SK-N-SH (cell line): ENCODE results near the gene GTF2F2. TPM values are rescaled to one million over a fixed set of nuclear protein-coding genes. Genes with fewer than 3 reads are reported as not detected.

Experiments used
- CTCF ChIA-PET: fragments of 300-600, 350-600 bp; formaldehyde crosslinking; extraction: SDS; loops from one replicate; lab custom pipeline; 2021; lab: Yijun Ruan, JAX
- POLR2A ChIA-PET: fragments of 350-600 bp; sonication (Branson Sonifier 250); formaldehyde crosslinking; extraction: SDS; loops from one replicate; lab custom pipeline; 2020; ENCODE audit warnings: antibody characterized with exemption, inconsistent platforms; lab: Yijun Ruan, JAX
- DNase-seq: peaks from one replicate; pipeline ENCODE4 v3.0.0; 2012
- H2AFZ ChIP-seq: fragments of 200-600 bp; sonication (generic); 2 replicates; pipeline ENCODE4 v1.8.1; 2016; ENCODE audit warnings: antibody characterized with exemption, mild to moderate bottlenecking, low read depth
- H3F3A ChIP-seq: fragments of 200-600 bp; sonication (generic); replicated peaks from 2 replicates; pipeline ENCODE3; 2016; ENCODE audit warnings: antibody characterized with exemption, mild to moderate bottlenecking; ENCODE audit not compliant: insufficient read depth
- H3K27ac ChIP-seq, 2 experiments: fragments of 200-500 bp in 1 of 2; fragments of 200-600 bp in 1 of 2; sonication (Bioruptor generic) in 1 of 2; sonication (generic), shearing (Covaris generic) in 1 of 2; 2 replicates each; pipeline versions ENCODE4 v1.5.1 to v1.6.1; 2014 to 2016; ENCODE audit warnings: low read depth in 2 of 2, inconsistent platforms in 1 of 2, low read length in 1 of 2, mild to moderate bottlenecking in 1 of 2, mixed read lengths in 1 of 2
- H3K27me3 ChIP-seq: fragments of 200-600 bp; sonication (generic), shearing (Covaris generic); 2 replicates; pipeline ENCODE4 v1.6.1; 2016; ENCODE audit warnings: mixed run types; ENCODE audit not compliant: insufficient read depth
- H3K36me3 ChIP-seq, 2 experiments: fragments of 200-500 bp in 1 of 2; fragments of 200-600 bp in 1 of 2; sonication (Bioruptor generic) in 1 of 2; sonication (generic) in 1 of 2; replicated peaks in 1 of 2; 2 replicates each; pipeline versions ENCODE3 to v1.5.1; 2014 to 2016; ENCODE audit warnings: low read length in 1 of 2, mild to moderate bottlenecking in 1 of 2; ENCODE audit not compliant: insufficient read depth in 2 of 2, control insufficient read depth in 1 of 2
- H3K4me1 ChIP-seq, 2 experiments: fragments of 200-500 bp in 1 of 2; fragments of 200-600 bp in 1 of 2; sonication (Bioruptor generic) in 1 of 2; sonication (generic), shearing (Covaris generic) in 1 of 2; 2 replicates each; pipeline versions ENCODE4 v1.5.1 to v1.6.1; 2014 to 2016; ENCODE audit warnings: low read depth in 1 of 2, low read length in 1 of 2, mixed run types in 1 of 2; ENCODE audit not compliant: insufficient read depth in 2 of 2, control insufficient read depth in 1 of 2
- H3K4me2 ChIP-seq: fragments of 200-600 bp; sonication (generic), shearing (Covaris generic); 2 replicates; pipeline ENCODE4 v1.6.1; 2017; ENCODE audit warnings: mixed run types
- H3K4me3 ChIP-seq, 2 experiments: fragments of 200-500 bp in 1 of 2; fragments of 200-600 bp in 1 of 2; sonication (Bioruptor generic) in 1 of 2; sonication (generic), shearing (Covaris generic) in 1 of 2; 2 replicates each; pipeline versions ENCODE4 v1.5.1 to v1.8.1; 2014 to 2016; ENCODE audit warnings: low read depth in 2 of 2, inconsistent platforms in 1 of 2, low read length in 1 of 2, mild to moderate bottlenecking in 1 of 2, mixed read lengths in 1 of 2, moderate library complexity in 1 of 2
- H3K79me2 ChIP-seq: fragments of 200-600 bp; sonication (generic); 2 replicates; pipeline ENCODE4 v1.8.1; 2017; ENCODE audit warnings: mild to moderate bottlenecking; ENCODE audit not compliant: insufficient read depth
- H3K9ac ChIP-seq: fragments of 200-600 bp; sonication (generic); 2 replicates; pipeline ENCODE4 v1.6.1; 2017; ENCODE audit warnings: mixed run types
- H3K9me2 ChIP-seq: fragments of 200-600 bp; sonication (generic); 2 replicates; pipeline ENCODE4 v1.6.1; 2017; ENCODE audit warnings: mixed run types
- H3K9me3 ChIP-seq: fragments of 200-600 bp; sonication (generic); 2 replicates; pipeline ENCODE4 v1.6.1; 2017; ENCODE audit warnings: mixed run types, mild to moderate bottlenecking, moderate library complexity
- H4K20me1 ChIP-seq: fragments of 200-600 bp; sonication (generic); 2 replicates; pipeline ENCODE4 v1.6.1; 2017; ENCODE audit warnings: mild to moderate bottlenecking, mixed run types; ENCODE audit not compliant: insufficient read depth
- CHD2 ChIP-seq: fragments of 150-350 bp; IDR thresholded peaks from 2 replicates; pipeline ENCODE4 v1.6.1; 2018; ENCODE audit warnings: low read length; ENCODE audit not compliant: partially characterized antibody
- CTCF ChIP-seq: fragments of 200-600 bp; sonication (generic); IDR thresholded peaks from 2 replicates; pipeline ENCODE4 v1.6.1; 2017; ENCODE audit warnings: antibody characterized with exemption, mild to moderate bottlenecking, moderate library complexity
- FOSL2 ChIP-seq: IDR thresholded peaks from 2 replicates; pipeline ENCODE4 v1.4.0; 2012; ENCODE audit warnings: low read depth, mild to moderate bottlenecking, moderate library complexity, borderline replicate concordance
- GABPA ChIP-seq: IDR thresholded peaks from 2 replicates; pipeline ENCODE4 v1.4.0; 2012; ENCODE audit warnings: low read depth, mild to moderate bottlenecking
- GATA2 ChIP-seq: sonication (generic); formaldehyde crosslinking; IDR thresholded peaks from 2 replicates; pipeline ENCODE4 v1.5.0; 2020; ENCODE audit warnings: mild to moderate bottlenecking, missing genetic modification reagents
- IRF3 ChIP-seq: fragments of 150-350 bp; IDR thresholded peaks from 2 replicates; pipeline ENCODE4 v1.6.1; 2016; ENCODE audit warnings: mild to moderate bottlenecking, low read depth, low read length
- MAX ChIP-seq: IDR thresholded peaks from 2 replicates; pipeline ENCODE4 v1.4.0; 2012; ENCODE audit warnings: low read depth
- MEF2A ChIP-seq: IDR thresholded peaks from 2 replicates; pipeline ENCODE4 v1.4.0; 2012; ENCODE audit warnings: low read depth, borderline replicate concordance
- MXI1 ChIP-seq: IDR thresholded peaks from 2 replicates; pipeline ENCODE4 v1.6.1; 2012; ENCODE audit warnings: mild to moderate bottlenecking, low read depth, low read length, improper control_type of control experiment
- PBX3 ChIP-seq: IDR thresholded peaks from 2 replicates; pipeline ENCODE4; 2012
- RAD21 ChIP-seq: IDR thresholded peaks from 2 replicates; pipeline ENCODE4 v1.6.1; 2012; ENCODE audit warnings: mild to moderate bottlenecking, low read length
- RCOR1 ChIP-seq: fragments of 150-350 bp; IDR thresholded peaks from 2 replicates; pipeline ENCODE4 v1.6.1; 2017; ENCODE audit warnings: antibody characterized with exemption, low read length
- RXRA ChIP-seq: IDR thresholded peaks from 2 replicates; pipeline ENCODE4 v1.4.0; 2012; ENCODE audit warnings: low read depth, mild to moderate bottlenecking, borderline replicate concordance
- SMC3 ChIP-seq: IDR thresholded peaks from 2 replicates; pipeline ENCODE4 v1.6.1; 2012; ENCODE audit warnings: low read depth, low read length, improper control_type of control experiment
- TCF12 ChIP-seq: IDR thresholded peaks from 2 replicates; pipeline ENCODE4 v1.4.0; 2012
- TEAD4 ChIP-seq: IDR thresholded peaks from 2 replicates; pipeline ENCODE4 v1.4.0; 2012; ENCODE audit warnings: mild to moderate bottlenecking, borderline replicate concordance; ENCODE audit not compliant: insufficient read depth
- USF2 ChIP-seq: fragments of 150-350 bp; IDR thresholded peaks from 2 replicates; pipeline ENCODE4 v1.6.1; 2017; ENCODE audit warnings: antibody characterized with exemption, low read length, low read depth, borderline replicate concordance
- YY1 ChIP-seq: IDR thresholded peaks from 2 replicates; pipeline ENCODE4 v1.4.0; 2012; ENCODE audit warnings: low read depth, mild to moderate bottlenecking
- ZBTB33 ChIP-seq: IDR thresholded peaks from 2 replicates; pipeline ENCODE4 v1.4.0; 2012; ENCODE audit warnings: low read depth, borderline replicate concordance
- WGBS: methylation state at CpG from one replicate; pipeline ENCODE4 v1.1.6; 2017; ENCODE audit warnings: low lambda C conversion rate; 5-methylcytosine and 5-hydroxymethylcytosine counted together
- polyA plus RNA-seq, 3 experiments: library from polyadenylated mRNA; depleted of rRNA; stranded (reverse); fragments of >200 nt; gene quantifications; 2 replicates each; pipeline ENCODE4 v1.2.3, GENCODE V29; 2012

GTF2F2 gene
- polyA plus RNA-seq, 1 of the 3 experiments (the other 2 are of a cell fraction): 24.2 TPM

- Histone ChIP-seq H3K79me2 (no peaks in the 10 kb centered on the region), H3K9me3 (no peaks in the 10 kb centered on the region), H3K27ac (no peak overlapping the region), H3K4me1 (peaks cover 2 to 3% of the 10 kb centered on the region in 2 experiments; a peak in 2 of 4 replicates), H3K9ac (no peak overlapping the region), H3K4me2 (no peak overlapping the region), H3F3A (no peaks in the 10 kb centered on the region), H2AFZ (no peak overlapping the region), H3K27me3 (no peaks in the 10 kb centered on the region), H3K36me3 (no peaks in the 10 kb centered on the region), H3K9me2 (no peaks in the 10 kb centered on the region), H4K20me1 (no peaks in the 10 kb centered on the region), H3K4me3 (no peak overlapping the region)
- DNase-seq: no peak
- WGBS: 87% methylated on average over 6 of the region's 6 CpGs
- ChIA-PET CTCF (interaction anchor here (2.0 kb wide), 1 partner anchor 207 kb away, joined by 6 read pairs; no protein-coding TSS in a partner anchor), POLR2A (no interaction called here)
- no peak for TF ChIP-seq IRF3
- no peak for TF ChIP-seq CHD2
- TF ChIP-seq FOSL2: no peak
- TF ChIP-seq RCOR1: no peak
- no peak for TF ChIP-seq GABPA
- TF ChIP-seq RXRA: no peak
- no peak for TF ChIP-seq USF2
- TF ChIP-seq MXI1: no peak
- no peak for TF ChIP-seq ZBTB33
- TF ChIP-seq MAX: no peak
- TF ChIP-seq PBX3: no peak
- no peak for TF ChIP-seq RAD21
- no peak for TF ChIP-seq TCF12
- no peak for TF ChIP-seq TEAD4
- TF ChIP-seq SMC3: no peak
- TF ChIP-seq CTCF: no peak
- TF ChIP-seq MEF2A: no peak
- no peak for TF ChIP-seq YY1
- no peak for TF ChIP-seq GATA2 (CRISPR knock-in tag)
Measured at GRCh38 chr13:45102136-45102507, 18.2 kb upstream of the GTF2F2 start.
